MM.1S (cell line): ENCODE measurements around the gene PGF.

Experiments used
- DNase-seq: peaks from one replicate; pipeline ENCODE4 v3.0.0-alpha.2; 2015
- H2AFZ ChIP-seq: fragments of 300-600 bp; sonication (generic); 2 replicates; pipeline ENCODE4 v1.6.0; 2016; ENCODE audit warnings: antibody characterized with exemption, low read length
- H3F3A ChIP-seq: fragments of 300-600 bp; sonication (generic); 2 replicates; pipeline ENCODE4 v1.6.1; 2016; ENCODE audit warnings: mild to moderate bottlenecking, antibody characterized with exemption, low read length, moderate library complexity, mixed read lengths; ENCODE audit not compliant: insufficient read depth
- H3K27ac ChIP-seq: fragments of 300-600 bp; sonication (generic); 2 replicates; pipeline ENCODE4 v1.5.1; 2016; ENCODE audit warnings: mild to moderate bottlenecking, low read length
- H3K27me3 ChIP-seq: fragments of 300-600 bp; sonication (generic); replicated peaks from 2 replicates; pipeline ENCODE4 v1.6.0; 2016; ENCODE audit warnings: low read length; ENCODE audit not compliant: insufficient read depth
- H3K36me3 ChIP-seq: fragments of 300-600 bp; sonication (generic); replicated peaks from 2 replicates; pipeline ENCODE4 v1.6.1; 2016; ENCODE audit warnings: mild to moderate bottlenecking, low read length, mixed read lengths; ENCODE audit not compliant: insufficient read depth
- H3K4me1 ChIP-seq: fragments of 300-600 bp; sonication (generic); 2 replicates; pipeline ENCODE4 v1.6.1; 2016; ENCODE audit warnings: low read length, mixed read lengths
- H3K4me2 ChIP-seq: fragments of 300-600 bp; sonication (generic); 2 replicates; pipeline ENCODE4 v1.6.0; 2016; ENCODE audit warnings: low read depth, low read length
- H3K4me3 ChIP-seq: fragments of 300-600 bp; sonication (generic); 2 replicates; pipeline ENCODE4 v1.5.1; 2016; ENCODE audit warnings: low read length, mixed read lengths
- H3K79me2 ChIP-seq: fragments of 300-600 bp; sonication (generic); 2 replicates; pipeline ENCODE4 v1.6.1; 2016; ENCODE audit warnings: mixed run types, low read length, mixed read lengths
- H3K9ac ChIP-seq: fragments of 300-600 bp; sonication (generic); 2 replicates; pipeline ENCODE4 v1.6.1; 2016; ENCODE audit warnings: low read length, mixed read lengths
- H3K9me2 ChIP-seq: fragments of 300-600 bp; sonication (generic); replicated peaks from 2 replicates; pipeline ENCODE4 v1.6.1; 2016; ENCODE audit warnings: mild to moderate bottlenecking, low read length, mixed read lengths; ENCODE audit not compliant: insufficient read depth
- H3K9me3 ChIP-seq: fragments of 300-600 bp; sonication (generic); replicated peaks from 2 replicates; pipeline ENCODE4 v1.6.1; 2016; ENCODE audit warnings: mild to moderate bottlenecking, low read length, mixed read lengths; ENCODE audit not compliant: insufficient read depth
- H4K20me1 ChIP-seq: fragments of 300-600 bp; sonication (generic); 2 replicates; pipeline ENCODE4 v1.6.1; 2016; ENCODE audit warnings: mild to moderate bottlenecking, low read length, moderate library complexity, mixed read lengths; ENCODE audit not compliant: insufficient read depth
- EZH2 ChIP-seq: fragments of 300-600 bp; sonication (generic); optimal IDR thresholded peaks from 2 replicates; pipeline ENCODE3; 2017; ENCODE audit warnings: low read depth, mild to moderate bottlenecking, antibody characterized with exemption, low read length, mixed read lengths
- EZH2phosphoT487 ChIP-seq: fragments of 300-600 bp; sonication (generic); IDR thresholded peaks from 2 replicates; pipeline ENCODE4 v1.6.1; 2018; ENCODE audit warnings: antibody characterized with exemption, low read length
- TF ChIP-seq, protein P1 (sequence below): fragments of 300-600 bp; sonication (generic); IDR thresholded peaks from 2 replicates; pipeline ENCODE4 v1.5.1; 2016; ENCODE audit warnings: antibody characterized with exemption, low read length, mixed read lengths

PGF gene

DNA sequence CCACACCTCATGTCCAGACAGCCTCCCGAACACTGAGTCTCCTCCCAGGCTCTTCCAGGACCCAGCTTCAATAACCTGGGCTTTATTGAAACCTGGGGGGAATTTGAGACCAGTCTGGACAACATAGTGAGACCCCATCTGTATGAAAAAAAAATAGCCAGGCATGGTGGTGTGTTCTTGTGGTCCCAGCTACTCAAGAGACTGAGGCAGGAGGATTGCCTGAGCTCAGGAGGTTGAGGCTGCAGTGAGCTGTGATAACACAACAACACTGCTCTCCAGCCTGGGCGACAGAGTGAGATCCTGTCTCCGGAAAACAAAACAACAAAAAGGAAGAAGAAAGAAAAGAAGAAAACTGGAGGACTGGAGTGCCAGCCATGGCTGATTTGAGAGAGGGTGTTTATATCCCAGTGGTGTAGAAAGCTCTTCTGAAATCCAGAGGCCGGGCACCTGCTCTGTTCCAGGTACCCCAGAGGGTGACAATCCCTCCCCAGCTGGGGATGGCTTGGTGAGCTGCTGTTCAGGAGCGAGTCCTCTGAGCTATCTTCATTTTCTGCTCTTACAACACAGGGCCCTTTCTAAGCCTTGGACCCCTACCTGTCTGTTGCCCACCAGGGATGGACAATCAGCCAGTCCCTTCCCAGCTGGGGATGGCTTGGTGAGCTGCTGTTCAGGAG lies 6.0 kb upstream of the PGF start:
- H3K36me3 ChIP-seq: no peaks in the 10 kb centered on the region
- no peak overlapping the region for H3K9ac ChIP-seq
- H3K79me2 ChIP-seq: no peaks in the 10 kb centered on the region
- no peaks in the 10 kb centered on the region for H3K9me3 ChIP-seq
- H3K27ac ChIP-seq: no peak overlapping the region
- no peaks in the 10 kb centered on the region for H3K27me3 ChIP-seq
- H3K4me3 ChIP-seq: no peak overlapping the region
- H4K20me1 ChIP-seq: no peaks in the 10 kb centered on the region
- H3K4me1 ChIP-seq: no peaks in the 10 kb centered on the region
- H2AFZ ChIP-seq: no peak overlapping the region
- H3F3A ChIP-seq: no peaks in the 10 kb centered on the region
- TF ChIP-seq EZH2phosphoT487: no peak
- TF ChIP-seq EZH2: no peak
- TF ChIP-seq, protein P1, sequence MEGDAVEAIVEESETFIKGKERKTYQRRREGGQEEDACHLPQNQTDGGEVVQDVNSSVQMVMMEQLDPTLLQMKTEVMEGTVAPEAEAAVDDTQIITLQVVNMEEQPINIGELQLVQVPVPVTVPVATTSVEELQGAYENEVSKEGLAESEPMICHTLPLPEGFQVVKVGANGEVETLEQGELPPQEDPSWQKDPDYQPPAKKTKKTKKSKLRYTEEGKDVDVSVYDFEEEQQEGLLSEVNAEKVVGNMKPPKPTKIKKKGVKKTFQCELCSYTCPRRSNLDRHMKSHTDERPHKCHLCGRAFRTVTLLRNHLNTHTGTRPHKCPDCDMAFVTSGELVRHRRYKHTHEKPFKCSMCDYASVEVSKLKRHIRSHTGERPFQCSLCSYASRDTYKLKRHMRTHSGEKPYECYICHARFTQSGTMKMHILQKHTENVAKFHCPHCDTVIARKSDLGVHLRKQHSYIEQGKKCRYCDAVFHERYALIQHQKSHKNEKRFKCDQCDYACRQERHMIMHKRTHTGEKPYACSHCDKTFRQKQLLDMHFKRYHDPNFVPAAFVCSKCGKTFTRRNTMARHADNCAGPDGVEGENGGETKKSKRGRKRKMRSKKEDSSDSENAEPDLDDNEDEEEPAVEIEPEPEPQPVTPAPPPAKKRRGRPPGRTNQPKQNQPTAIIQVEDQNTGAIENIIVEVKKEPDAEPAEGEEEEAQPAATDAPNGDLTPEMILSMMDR: no peak
- DNase-seq: no peak
- no peaks in the 10 kb centered on the region for H3K9me2 ChIP-seq
- H3K4me2 ChIP-seq: no peak overlapping the region

DNA sequence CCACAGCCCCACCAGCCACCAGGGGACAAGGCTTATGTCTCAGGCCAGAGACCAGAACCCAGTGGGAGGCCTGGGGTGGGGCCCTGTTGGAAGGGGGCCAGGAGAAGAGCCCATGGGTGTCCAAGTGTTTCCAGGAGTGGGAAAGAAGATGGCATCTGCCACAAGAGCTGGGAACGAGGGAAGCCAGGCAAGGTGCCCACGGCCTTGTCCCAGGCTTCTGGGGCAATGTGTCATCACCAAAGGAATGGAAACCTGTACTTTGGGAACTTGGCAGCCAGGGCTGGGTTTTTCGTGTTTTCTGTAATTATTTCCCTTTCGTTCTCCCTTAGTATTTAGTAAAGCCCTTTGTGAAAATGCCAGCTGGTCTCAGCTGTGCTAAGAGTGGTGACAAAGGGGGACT lies 5.3 kb upstream of the PGF start:
- Histone ChIP-seq H3K9me2 (no peaks in the 10 kb centered on the region), H3F3A (no peaks in the 10 kb centered on the region), H3K9me3 (no peaks in the 10 kb centered on the region), H3K9ac (no peak overlapping the region), H3K27ac (no peak overlapping the region), H3K36me3 (no peaks in the 10 kb centered on the region), H4K20me1 (no peaks in the 10 kb centered on the region), H2AFZ (no peak overlapping the region), H3K4me1 (no peaks in the 10 kb centered on the region), H3K4me2 (no peak overlapping the region), H3K4me3 (no peak overlapping the region), H3K79me2 (no peaks in the 10 kb centered on the region), H3K27me3 (no peaks in the 10 kb centered on the region)
- TF ChIP-seq, protein P1: no peak
- no peak for TF ChIP-seq EZH2
- DNase-seq: no peak

DNA sequence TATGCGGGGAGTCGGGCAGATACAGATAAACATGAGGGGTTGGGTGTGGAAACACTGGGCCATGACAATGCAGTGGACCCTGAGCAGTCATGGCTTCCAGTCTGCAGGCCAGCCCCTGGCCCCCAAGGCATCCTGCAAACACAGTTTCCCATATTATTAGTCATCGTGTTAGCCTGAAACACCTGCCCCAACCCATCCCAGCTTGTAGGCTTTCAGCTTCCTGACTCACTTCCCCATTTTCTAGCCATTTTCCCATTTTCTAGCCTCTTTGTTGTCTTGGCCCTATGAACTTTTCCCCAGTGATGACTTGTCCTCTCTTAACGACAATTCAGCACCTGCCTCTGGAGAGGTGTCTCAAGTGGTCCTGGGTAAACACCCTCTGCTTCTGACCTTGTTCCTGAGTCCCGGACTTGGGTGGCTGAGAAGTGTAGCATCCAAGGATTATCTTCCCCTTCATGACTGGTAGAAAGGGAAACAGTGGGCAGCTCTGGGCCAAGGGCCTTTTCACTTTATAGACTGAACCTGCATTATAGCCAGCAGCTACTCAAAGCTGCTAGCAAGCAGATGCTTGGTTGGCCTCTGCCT lies 4.3 kb upstream of the PGF start:
- Histone ChIP-seq H3K27ac (no peak overlapping the region), H3K27me3 (no peaks in the 10 kb centered on the region), H3K9ac (no peak overlapping the region), H3F3A (no peaks in the 10 kb centered on the region), H2AFZ (no peak overlapping the region), H3K4me3 (no peak overlapping the region), H3K4me1 (no peaks in the 10 kb centered on the region), H3K36me3 (no peaks in the 10 kb centered on the region), H3K9me2 (no peaks in the 10 kb centered on the region), H3K4me2 (no peak overlapping the region), H3K79me2 (no peaks in the 10 kb centered on the region), H4K20me1 (no peaks in the 10 kb centered on the region), H3K9me3 (no peaks in the 10 kb centered on the region)
- no peak for DNase-seq
- no peak for TF ChIP-seq EZH2phosphoT487
- TF ChIP-seq EZH2: no peak

DNA sequence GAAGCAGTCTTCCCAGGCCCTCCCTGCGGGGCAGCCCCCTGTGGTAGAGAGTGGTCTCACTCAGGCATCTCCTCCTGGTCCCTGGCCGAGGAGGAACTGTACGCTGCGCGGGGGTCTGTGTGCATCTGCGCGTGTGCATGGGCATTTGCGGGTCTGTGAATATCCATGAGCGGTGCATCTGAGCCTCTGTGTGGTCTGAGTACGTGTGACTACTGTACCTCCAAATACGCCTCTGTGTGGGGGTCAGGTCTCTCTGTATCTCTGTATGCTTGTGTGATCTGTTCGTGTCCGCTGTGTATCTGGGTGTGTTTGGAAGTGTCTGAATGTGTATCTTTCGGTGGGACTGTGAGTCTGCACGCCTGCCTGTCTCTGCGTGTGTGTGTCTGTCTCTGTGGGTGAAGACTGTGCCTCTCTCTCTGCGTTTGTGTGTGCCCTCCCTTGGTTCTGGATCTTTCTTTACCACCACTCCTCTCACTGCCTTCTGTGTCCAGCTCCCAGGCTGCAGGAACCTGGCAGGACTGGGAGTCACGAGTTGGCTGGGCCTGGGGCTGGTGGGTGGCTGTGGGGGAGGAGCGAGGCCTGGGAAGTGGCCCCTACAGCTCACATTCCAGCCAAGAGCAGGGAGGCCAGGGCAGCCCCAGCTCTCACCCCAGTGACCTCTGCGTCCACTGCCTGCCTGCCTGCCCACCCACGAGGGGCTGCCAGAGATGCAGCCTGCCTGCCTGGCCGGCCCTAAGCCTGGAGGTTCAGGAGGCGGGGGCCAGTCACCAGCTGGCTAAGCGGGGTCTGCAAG lies 1.1 kb upstream of the PGF start:
- Histone ChIP-seq H2AFZ (no peak overlapping the region), H3K9me2 (no peaks in the 10 kb centered on the region), H3K36me3 (no peaks in the 10 kb centered on the region), H3K27me3 (no peaks in the 10 kb centered on the region), H3K4me2 (no peak overlapping the region), H4K20me1 (no peaks in the 10 kb centered on the region), H3F3A (no peaks in the 10 kb centered on the region), H3K9ac (no peak overlapping the region), H3K4me3 (no peak overlapping the region), H3K79me2 (no peaks in the 10 kb centered on the region), H3K27ac (no peak overlapping the region), H3K9me3 (no peaks in the 10 kb centered on the region), H3K4me1 (no peaks in the 10 kb centered on the region)
- DNase-seq: no peak
- TF ChIP-seq, protein P1: no peak
- no peak for TF ChIP-seq EZH2phosphoT487
- no peak for TF ChIP-seq EZH2
